ENCODE results near the gene CDC14A. TPM values are rescaled to one million over a fixed set of nuclear protein-coding genes. Genes with fewer than 3 reads are reported as not detected.

Gene CDC14A
- total RNA-seq, 1 experiment from 2014 or later: 11.1 TPM

- no peak for TF ChIP-seq E2F5 (CRISPR knock-in tag; IDR thresholded peaks at IDR 0.05)
Observed at GRCh38 chr1:100535264-100535663, 183.0 kb downstream of the CDC14A start (continued).

GRCh38 chr1:100536031-100536430, 183.7 kb downstream of the CDC14A start:
- Mint-ChIP-seq H3K4me3 (no peak overlapping the region), H3K27ac (no peak overlapping the region), H3K36me3 (no peaks in the 10 kb centered on the region), H3K9me3 (no peaks in the 10 kb centered on the region), H3K27me3 (ENCODE audit: low read depth) (peaks cover 62% of the 10 kb centered on the region), H3K4me1 (peaks cover 15% of the 10 kb centered on the region)
- CTCF ChIA-PET: no interaction called here
- no peak for TF ChIP-seq PREB (CRISPR knock-in tag; IDR thresholded peaks at IDR 0.05; ENCODE audit: borderline replicate concordance)
- no peak for TF ChIP-seq ARID4B (CRISPR knock-in tag; IDR thresholded peaks at IDR 0.05; ENCODE audit: borderline replicate concordance)
- TF ChIP-seq HMGXB4 (CRISPR knock-in tag; IDR thresholded peaks at IDR 0.05): no peak
- no peak for TF ChIP-seq E2F4 (CRISPR knock-in tag; IDR thresholded peaks at IDR 0.05; ENCODE audit: borderline replicate concordance, low read depth)
- TF ChIP-seq NFYB (CRISPR knock-in tag; conservative IDR thresholded peaks at IDR 0.05; ENCODE audit: low read depth): no peak
- no peak for TF ChIP-seq TEAD4 (CRISPR knock-in tag; IDR thresholded peaks at IDR 0.05)
- TF ChIP-seq USF1 (CRISPR knock-in tag; IDR thresholded peaks at IDR 0.05): no peak
- TF ChIP-seq ZNF532 (CRISPR knock-in tag; IDR thresholded peaks at IDR 0.05; ENCODE audit: borderline replicate concordance): no peak
- TF ChIP-seq RELA (CRISPR knock-in tag; IDR thresholded peaks at IDR 0.05; ENCODE audit: borderline replicate concordance): no peak
- no peak for TF ChIP-seq MLX (CRISPR knock-in tag; IDR thresholded peaks at IDR 0.05)
- no peak for TF ChIP-seq ATF3 (CRISPR knock-in tag; conservative IDR thresholded peaks at IDR 0.05)
- TF ChIP-seq ZNF232 (CRISPR knock-in tag; IDR thresholded peaks at IDR 0.05): no peak
- ATAC-seq (no peak), DNase-seq (ENCODE audit: low spot score) (no peak)
- POLR2A ChIA-PET: no interaction called here
